Measurements from ENCODE around the gene MT1E.

The MT1E gene

GRCh38 chr16:56626685-56627084 is 1.1 kb downstream of the MT1E start:
- no peak for DNase-seq (ENCODE audit: low spot score)

GRCh38 chr16:56628486-56629350 is 3.1 kb downstream of the MT1E start:
- no peak for DNase-seq (ENCODE audit: low spot score)

GRCh38 chr16:56629531-56629930 is 4.0 kb downstream of the MT1E start:
- no peak for DNase-seq (ENCODE audit: low spot score)

- DNase-seq (ENCODE audit: low spot score): no peak
Measured at GRCh38 chr16:56630134-56630533, 4.6 kb downstream of the MT1E start.

GRCh38 chr16:56631197-56631596 is 5.6 kb downstream of the MT1E start:
- DNase-seq (ENCODE audit: low spot score): no peak

- DNase-seq (ENCODE audit: low spot score): no peak
Measured at GRCh38 chr16:56631832-56632155, 6.2 kb downstream of the MT1E start.

GRCh38 chr16:56632156-56632847 is 6.7 kb downstream of the MT1E start, which contains the start of gene MT1M:
Gene MT1M (plus strand): TSS chr16:56632659. CDS start chr16:56632732, 73 bp downstream.
- DNase-seq (ENCODE audit: low spot score): peak; percentile 71

- no peak for DNase-seq (ENCODE audit: low spot score)
Measured at GRCh38 chr16:56632848-56633365, 7.3 kb downstream of the MT1E start.

GRCh38 chr16:56633535-56633934 is 8.0 kb downstream of the MT1E start:
- no peak for DNase-seq (ENCODE audit: low spot score)

GRCh38 chr16:56634715-56635440 is 9.3 kb downstream of the MT1E start:
- DNase-seq (ENCODE audit: low spot score): no peak

- DNase-seq (ENCODE audit: low spot score): no peak
Measured at GRCh38 chr16:56635441-56635967, 9.9 kb downstream of the MT1E start.

GRCh38 chr16:56636616-56637413 is 11.2 kb downstream of the MT1E start:
- DNase-seq (ENCODE audit: low spot score): no peak

- peak; percentile 37 for DNase-seq (ENCODE audit: low spot score)
Measured at GRCh38 chr16:56637814-56638750, 12.5 kb downstream of the MT1E start, which contains the start of gene MT1A. Gene MT1A (plus strand): TSS chr16:56638666. CDS start chr16:56638739, 73 bp downstream.

GRCh38 chr16:56639045-56639444 is 13.5 kb downstream of the MT1E start:
- DNase-seq (ENCODE audit: low spot score): no peak

- no peak for DNase-seq (ENCODE audit: low spot score)
Measured at GRCh38 chr16:56640076-56640475, 14.5 kb downstream of the MT1E start.

- no peak for DNase-seq (ENCODE audit: low spot score)
Measured at GRCh38 chr16:56641166-56641565, 15.6 kb downstream of the MT1E start.

GRCh38 chr16:56643080-56643778 is 17.6 kb downstream of the MT1E start:
- DNase-seq (ENCODE audit: low spot score): peak; percentile 29

- DNase-seq (ENCODE audit: low spot score): no peak
Measured at GRCh38 chr16:56643833-56644232, 18.3 kb downstream of the MT1E start.

GRCh38 chr16:56645311-56645710 is 19.7 kb downstream of the MT1E start:
- DNase-seq (ENCODE audit: low spot score): no peak

Data from Ammon's horn (tissue), 1 donor.